ENCODE results near the gene EPS8L3. TPM values are rescaled to one million over a fixed set of nuclear protein-coding genes. Genes with fewer than 3 reads are reported as not detected.
"Not testable (repeated sequence)": the region's sequence is repeated elsewhere in the genome, so short reads cannot be mapped to it uniquely, and the experiment has no call there.

The EPS8L3 gene
- polyA plus RNA-seq, 6 donors from 2014 or later = not detected

DNA sequence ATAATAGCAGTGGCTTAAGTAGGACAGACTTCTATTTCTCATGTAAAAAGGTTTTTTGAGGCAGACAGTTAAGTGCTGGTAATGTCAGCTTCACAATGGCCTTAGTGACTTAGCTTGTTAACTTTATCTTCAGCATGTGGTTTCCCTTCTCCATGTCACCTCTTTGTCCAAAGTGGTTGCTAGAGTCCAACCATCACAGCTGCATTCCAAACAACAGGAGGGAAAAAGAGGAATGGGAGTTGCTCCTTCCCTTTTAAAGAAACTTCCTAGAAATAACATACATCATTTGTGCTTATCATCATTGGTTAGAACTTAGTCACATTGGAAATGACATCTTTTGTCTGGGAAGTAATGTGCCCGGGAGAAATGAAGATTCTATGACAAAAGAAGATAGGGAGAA, 41.8 kb downstream of the EPS8L3 start:
- no peaks in the 10 kb centered on the region for H3K36me3 Mint-ChIP-seq
- no peak for ATAC-seq (ENCODE audit: low read depth in 2 of 2)
- peaks cover 0 to 10% (median 9%) of the 10 kb centered on the region in 3 donors for H3K27me3 Mint-ChIP-seq
- H3K4me3 Mint-ChIP-seq = no peak overlapping the region
- H3K9me3 Mint-ChIP-seq = no peaks in the 10 kb centered on the region
- no peak for DNase-seq
- no peaks in the 10 kb centered on the region for H3K4me1 Mint-ChIP-seq
- H3K27ac Mint-ChIP-seq = no peak overlapping the region

DNA sequence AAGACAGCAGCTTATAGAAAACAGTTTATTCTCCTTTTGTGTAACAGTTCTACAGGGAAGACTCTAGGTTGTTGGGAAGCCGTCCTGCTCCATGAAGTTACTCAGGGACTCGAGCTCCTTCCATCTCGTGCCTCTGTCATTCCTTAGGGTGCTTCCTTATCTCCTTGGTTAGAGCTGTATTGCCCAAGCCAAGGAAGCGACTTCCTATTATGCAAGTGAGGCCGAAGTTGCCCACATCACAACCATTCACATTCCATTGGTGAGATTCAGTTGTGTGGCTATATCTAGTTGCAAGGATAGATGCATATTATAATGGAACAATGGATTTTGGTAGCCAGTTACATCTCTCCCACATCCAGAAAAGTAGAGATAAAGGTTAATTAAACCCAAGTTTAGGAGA, 42.7 kb downstream of the EPS8L3 start:
- Mint-ChIP-seq H3K36me3 (no peaks in the 10 kb centered on the region), H3K4me3 (no peak overlapping the region), H3K27me3 (peaks cover 6 to 15% (median 10%) of the 10 kb centered on the region in 3 donors), H3K9me3 (no peaks in the 10 kb centered on the region), H3K4me1 (no peaks in the 10 kb centered on the region), H3K27ac (peak overlapping the region in 1 of 6 donors; percentile 51)
- no peak for DNase-seq
- ATAC-seq (ENCODE audit: low read depth in 2 of 2) = no peak

DNA sequence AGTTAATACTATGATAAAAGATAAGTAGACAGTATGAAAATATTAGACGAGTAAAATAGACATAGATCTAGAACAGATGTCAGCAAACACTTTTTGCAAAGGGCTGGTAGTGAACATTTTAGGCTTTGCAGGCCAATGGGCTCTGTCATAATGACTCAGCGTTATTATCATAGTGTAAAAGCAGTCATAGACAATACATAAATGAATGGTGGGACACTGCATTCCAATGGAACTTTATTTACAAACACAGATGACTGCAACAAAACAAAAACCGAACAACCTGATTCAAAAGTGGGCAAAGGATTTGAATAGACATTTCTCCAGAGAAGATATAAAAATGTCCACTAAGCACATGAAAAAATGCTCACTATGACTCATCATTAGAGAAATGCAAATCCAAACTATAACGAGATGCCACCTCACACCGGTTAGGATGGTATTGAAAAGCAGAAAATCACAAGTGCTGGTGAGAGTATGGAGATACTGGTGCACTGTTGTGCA, 44.3 kb downstream of the EPS8L3 start:
- Mint-ChIP-seq H3K9me3 (no peaks in the 10 kb centered on the region), H3K36me3 (no peaks in the 10 kb centered on the region), H3K4me3 (no peak overlapping the region), H3K27ac (peak overlapping the region in 1 of 6 donors; percentile 54), H3K27me3 (peaks cover 17 to 26% (median 18%) of the 10 kb centered on the region in 3 donors), H3K4me1 (no peaks in the 10 kb centered on the region)
- ATAC-seq (ENCODE audit: low read depth in 2 of 2) (no peak), DNase-seq (no peak)

DNA sequence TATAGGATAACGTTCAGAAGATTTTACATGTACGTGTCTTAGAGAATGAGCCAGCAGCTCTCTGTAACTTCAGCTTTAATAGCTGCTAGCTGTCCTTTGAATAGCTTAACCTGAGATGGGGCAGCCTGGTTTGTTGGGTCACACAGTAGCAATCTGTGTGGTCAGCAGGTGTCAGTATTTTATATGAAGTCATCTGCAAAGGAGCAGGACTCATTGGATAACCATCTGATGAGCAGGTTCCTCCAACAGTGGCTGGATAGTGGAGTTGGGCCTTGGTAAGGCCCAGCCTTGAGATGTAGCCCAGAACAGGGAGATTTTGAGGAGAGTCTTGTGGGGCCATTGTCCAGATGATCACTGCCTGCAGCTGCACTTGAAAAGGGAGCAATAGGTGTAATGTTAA, 45.2 kb downstream of the EPS8L3 start:
- no peak overlapping the region for H3K27ac Mint-ChIP-seq
- no peaks in the 10 kb centered on the region for H3K4me1 Mint-ChIP-seq
- no peaks in the 10 kb centered on the region for H3K36me3 Mint-ChIP-seq
- ATAC-seq (ENCODE audit: low read depth in 2 of 2) = no peak
- H3K9me3 Mint-ChIP-seq = no peaks in the 10 kb centered on the region
- no peak for DNase-seq
- H3K4me3 Mint-ChIP-seq = no peak overlapping the region
- peaks cover 26 to 34% (median 27%) of the 10 kb centered on the region in 3 donors for H3K27me3 Mint-ChIP-seq

DNA sequence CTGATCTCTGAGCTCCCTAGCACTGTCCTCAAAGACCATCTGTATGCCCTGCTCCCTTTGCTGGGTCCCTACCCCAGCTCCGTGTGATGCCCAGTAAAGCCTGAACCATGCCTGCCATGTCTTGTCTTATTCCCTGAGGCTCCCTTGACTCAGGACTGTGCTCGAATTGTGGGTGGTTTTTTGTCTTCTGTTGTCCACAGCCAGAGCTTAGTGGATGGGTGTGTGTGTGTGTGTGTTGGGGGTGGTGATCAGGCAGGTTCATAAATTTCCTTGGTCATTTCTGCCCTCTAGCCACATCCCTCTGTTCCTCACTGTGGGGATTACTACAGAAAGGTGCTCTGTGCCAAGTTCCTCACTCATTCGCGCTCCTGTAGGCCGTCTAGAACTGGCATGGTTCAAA, 46.0 kb downstream of the EPS8L3 start:
- DNase-seq = no peak
- Mint-ChIP-seq H3K9me3 (no peaks in the 10 kb centered on the region), H3K27me3 (peaks cover 28 to 34% (median 32%) of the 10 kb centered on the region in 3 donors), H3K4me3 (no peak overlapping the region), H3K4me1 (no peaks in the 10 kb centered on the region), H3K27ac (peak overlapping the region in 2 of 6 donors; percentile 39 to 44), H3K36me3 (no peaks in the 10 kb centered on the region)
- no peak for ATAC-seq (ENCODE audit: low read depth in 2 of 2)

DNA sequence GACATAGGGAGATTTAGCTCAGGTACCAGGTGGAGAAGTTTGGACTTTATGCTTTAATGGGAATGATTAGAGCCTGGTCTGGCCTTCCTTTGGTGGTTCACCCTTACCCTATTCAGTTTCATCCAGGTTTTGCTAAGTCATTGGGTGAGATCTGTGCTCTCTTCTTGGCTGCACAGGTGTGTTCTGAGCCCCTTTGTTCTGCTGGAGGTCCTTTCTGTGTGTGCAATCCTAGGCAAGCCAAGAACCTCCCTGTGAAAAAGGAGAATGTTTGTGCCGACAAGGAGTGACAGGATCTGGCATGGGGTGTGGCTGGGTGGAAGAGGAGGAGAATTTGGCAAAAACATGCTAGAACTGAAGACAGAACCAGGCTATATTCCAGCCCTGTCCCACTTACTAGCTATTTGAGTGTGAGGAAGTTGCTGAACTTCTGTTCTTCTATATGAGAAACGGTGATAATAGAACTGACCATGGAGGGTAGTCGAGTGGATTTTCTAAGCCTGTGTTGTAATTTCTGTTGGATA, 47.1 kb downstream of the EPS8L3 start:
- H3K27ac Mint-ChIP-seq = no peak overlapping the region
- peaks cover 0 to 8% (median 6%) of the 10 kb centered on the region in 3 donors for H3K4me1 Mint-ChIP-seq
- H3K36me3 Mint-ChIP-seq = no peaks in the 10 kb centered on the region
- H3K4me3 Mint-ChIP-seq = no peak overlapping the region
- no peaks in the 10 kb centered on the region for H3K9me3 Mint-ChIP-seq
- ATAC-seq (ENCODE audit: low read depth in 2 of 2) = no peak
- peaks cover 28 to 42% (median 34%) of the 10 kb centered on the region in 3 donors for H3K27me3 Mint-ChIP-seq
- no peak for DNase-seq

DNA sequence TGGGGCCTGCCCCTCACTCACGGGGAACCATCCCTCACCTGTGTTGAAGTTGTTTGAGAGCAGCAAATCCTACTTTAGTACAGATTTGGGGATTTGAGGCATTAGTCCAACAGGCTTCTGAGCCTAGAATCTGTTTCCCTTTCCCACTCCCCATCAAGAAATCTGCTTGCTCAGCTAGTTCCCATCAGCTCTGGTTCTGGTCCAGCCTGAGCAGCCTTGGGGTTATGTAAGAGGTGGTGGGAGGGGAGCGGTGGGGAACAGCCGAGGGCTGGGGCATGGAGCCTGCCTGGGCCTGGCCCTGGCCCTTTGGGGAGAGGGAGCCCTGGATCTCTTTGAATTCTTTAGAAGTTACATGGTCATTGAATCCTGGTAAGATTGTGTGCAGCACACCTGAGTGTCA, 47.6 kb downstream of the EPS8L3 start:
- Mint-ChIP-seq H3K4me1 (peaks cover 0 to 9% (median 8%) of the 10 kb centered on the region in 3 donors), H3K36me3 (no peaks in the 10 kb centered on the region), H3K27ac (no peak overlapping the region), H3K27me3 (peaks cover 28 to 45% (median 34%) of the 10 kb centered on the region in 3 donors), H3K4me3 (no peak overlapping the region), H3K9me3 (no peaks in the 10 kb centered on the region)
- no peak for DNase-seq
- ATAC-seq (ENCODE audit: low read depth in 2 of 2) = no peak

DNA sequence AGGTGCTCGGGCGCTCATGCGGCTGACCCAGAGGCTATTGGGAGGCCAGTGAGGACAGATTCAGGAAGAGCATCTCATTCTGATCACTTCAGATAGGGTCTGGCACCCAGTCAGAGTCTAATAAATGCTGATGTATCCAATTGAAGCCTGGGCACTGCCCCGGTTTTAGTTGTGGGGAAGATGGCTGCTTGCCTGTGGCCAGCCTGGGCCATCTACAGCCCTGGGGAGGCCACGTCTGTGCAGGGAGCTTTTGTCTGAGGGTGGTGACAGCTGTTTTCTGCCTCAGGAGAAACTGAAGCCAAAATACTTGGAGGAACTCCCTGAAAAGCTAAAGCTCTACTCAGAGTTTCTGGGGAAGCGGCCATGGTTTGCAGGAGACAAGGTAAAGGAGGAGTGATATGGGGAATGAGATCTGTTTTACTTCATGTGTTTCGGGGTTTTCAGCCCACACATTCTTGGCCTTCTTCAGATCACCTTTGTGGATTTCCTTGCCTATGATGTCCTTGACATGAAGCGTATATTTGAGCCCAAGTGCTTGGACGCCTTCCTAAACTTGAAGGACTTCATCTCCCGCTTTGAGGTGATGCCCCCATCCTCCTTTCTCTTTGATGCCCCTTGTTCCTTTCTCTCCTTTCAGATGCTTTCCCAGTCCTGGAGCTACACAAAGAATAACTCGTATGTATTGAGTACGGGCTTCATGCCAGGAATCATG, 48.9 kb downstream of the EPS8L3 start:
- no peak overlapping the region for H3K27ac Mint-ChIP-seq
- peaks cover 28 to 45% (median 34%) of the 10 kb centered on the region in 3 donors for H3K27me3 Mint-ChIP-seq
- H3K4me3 Mint-ChIP-seq = peak overlapping the region in 1 of 8 donors; percentile 5
- no peaks in the 10 kb centered on the region for H3K36me3 Mint-ChIP-seq
- peaks cover 0 to 9% (median 8%) of the 10 kb centered on the region in 3 donors for H3K4me1 Mint-ChIP-seq
- H3K9me3 Mint-ChIP-seq = no peaks in the 10 kb centered on the region
- no peak for DNase-seq
- ATAC-seq (ENCODE audit: low read depth in 2 of 2) = no peak

DNA sequence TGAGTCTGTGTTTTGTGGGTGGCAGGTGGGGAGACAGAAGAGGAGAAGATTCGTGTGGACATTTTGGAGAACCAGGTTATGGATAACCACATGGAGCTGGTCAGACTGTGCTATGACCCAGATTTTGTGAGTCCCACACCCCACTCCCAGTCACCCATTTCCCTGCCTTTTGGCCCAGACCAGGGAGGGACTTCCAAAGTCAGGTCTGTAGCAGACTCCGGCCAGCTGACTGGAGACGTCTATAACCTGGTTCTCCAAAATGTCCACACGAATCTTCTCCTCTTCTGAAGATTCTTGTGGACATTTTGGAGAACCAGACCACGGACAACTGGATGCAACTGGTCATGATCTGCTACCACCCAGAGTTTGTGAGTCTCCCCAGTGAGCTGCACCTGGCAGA, 50.1 kb downstream of the EPS8L3 start:
- Mint-ChIP-seq H3K27ac (no peak overlapping the region), H3K9me3 (peaks cover 0 to 11% (median 9%) of the 10 kb centered on the region in 7 donors), H3K27me3 (peaks cover 28 to 45% (median 34%) of the 10 kb centered on the region in 3 donors), H3K4me1 (peaks cover 0 to 9% (median 8%) of the 10 kb centered on the region in 3 donors), H3K4me3 (no peak overlapping the region), H3K36me3 (peaks cover 7 to 11% of the 10 kb centered on the region in 2 donors)
- no peak for DNase-seq
- ATAC-seq (ENCODE audit: low read depth in 2 of 2) = no peak

DNA sequence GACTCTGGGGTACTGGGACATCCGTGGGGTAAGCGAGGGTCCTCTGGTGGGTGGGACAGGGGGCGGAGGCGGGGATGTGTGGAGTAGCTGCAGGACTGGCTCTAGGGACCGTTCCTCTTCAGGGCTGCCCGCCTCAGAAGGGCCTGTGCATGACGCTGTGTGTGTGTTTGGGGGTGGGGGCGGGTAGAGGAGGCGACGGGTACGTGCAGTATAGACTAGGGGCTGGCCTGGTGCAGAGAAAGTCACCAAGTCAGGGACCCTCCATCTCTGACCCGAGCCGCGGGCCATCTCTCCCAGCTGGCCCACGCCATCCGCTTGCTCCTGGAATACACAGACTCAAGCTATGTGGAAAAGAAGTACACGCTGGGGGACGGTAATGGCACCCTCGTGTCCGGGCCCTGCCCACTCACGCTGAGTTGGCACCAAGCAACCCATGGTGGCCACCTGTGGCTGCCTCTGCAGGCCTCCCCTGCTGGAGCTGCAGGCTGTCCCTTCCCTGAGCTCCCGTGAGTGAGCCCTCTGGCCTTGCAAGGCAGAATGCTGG, 51.3 kb downstream of the EPS8L3 start:
- Mint-ChIP-seq H3K27me3 (peaks cover 28 to 36% (median 29%) of the 10 kb centered on the region in 3 donors), H3K27ac (no peak overlapping the region), H3K4me3 (peak overlapping the region in 6 of 8 donors; percentile 12 to 77 (median 53))

DNA sequence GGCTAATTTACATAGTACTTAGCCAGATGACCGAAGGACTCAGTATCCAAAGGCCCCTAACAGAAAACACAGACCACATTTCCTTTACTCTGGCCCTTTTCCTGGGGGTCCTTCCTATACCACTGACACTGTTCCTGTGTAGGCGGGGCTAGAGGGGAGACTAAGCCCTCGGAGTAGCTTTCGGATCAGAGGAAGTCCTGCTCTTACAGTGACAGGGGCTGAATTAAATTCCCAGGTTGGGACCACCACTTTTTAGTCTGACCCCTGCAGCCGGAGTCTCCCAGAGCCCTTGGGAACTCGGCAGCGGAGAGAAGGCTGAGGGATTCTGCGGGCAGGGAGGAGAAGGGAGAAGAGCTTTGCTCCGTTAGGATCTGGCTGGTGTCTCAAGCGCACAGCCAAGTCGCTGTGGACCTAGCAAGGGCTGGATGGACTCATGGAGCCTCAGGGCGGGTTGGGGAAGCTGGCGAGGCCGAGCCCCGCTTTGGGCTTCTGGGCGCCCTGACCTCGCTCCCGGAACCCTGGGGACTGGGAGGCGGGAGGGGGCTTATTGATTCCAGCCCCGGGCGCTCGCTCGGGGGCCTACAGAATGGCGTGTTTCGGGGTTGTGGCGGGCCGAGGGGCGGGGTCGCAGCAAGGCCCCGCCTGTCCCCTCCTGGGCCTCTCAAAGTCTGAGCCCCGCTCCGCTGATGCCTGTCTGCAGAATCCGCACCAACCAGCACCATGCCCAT, 52.0 kb downstream of the EPS8L3 start, which contains the start of gene GSTM5:
GSTM5 (plus strand) TSS at position 659 of the 728 bp plus-strand sequence; CDS start at position 721, 62 bp downstream.
- ATAC-seq (ENCODE audit: low read depth in 2 of 2) = peak; percentile 55 to 72
- Mint-ChIP-seq H3K27ac (peak within 1 kb of the TSS in 1 of 6 donors; percentile 21), H3K9me3 (peaks cover 5 to 22% (median 14%) of the 10 kb centered on the region in 7 donors), H3K36me3 (peaks cover 10 to 29% of the 10 kb centered on the region in 2 donors), H3K4me3 (peak within 1 kb of the TSS in 6 of 8 donors; percentile 27 to 91 (median 74)), H3K27me3 (peaks cover 23 to 34% (median 26%) of the 10 kb centered on the region in 3 donors)
- DNase-seq, H3K4me1 Mint-ChIP-seq: not testable (repeated sequence)

More for the DNA sequence above, 51.3 kb downstream of the EPS8L3 start:
- ATAC-seq (ENCODE audit: low read depth in 2 of 2) (peak; percentile 25 to 30), DNase-seq (no peak)
- Mint-ChIP-seq H3K4me1 (peaks cover 0 to 9% (median 8%) of the 10 kb centered on the region in 3 donors), H3K36me3 (peaks cover 10 to 23% of the 10 kb centered on the region in 2 donors), H3K9me3 (peaks cover 5 to 22% (median 14%) of the 10 kb centered on the region in 7 donors)

DNA sequence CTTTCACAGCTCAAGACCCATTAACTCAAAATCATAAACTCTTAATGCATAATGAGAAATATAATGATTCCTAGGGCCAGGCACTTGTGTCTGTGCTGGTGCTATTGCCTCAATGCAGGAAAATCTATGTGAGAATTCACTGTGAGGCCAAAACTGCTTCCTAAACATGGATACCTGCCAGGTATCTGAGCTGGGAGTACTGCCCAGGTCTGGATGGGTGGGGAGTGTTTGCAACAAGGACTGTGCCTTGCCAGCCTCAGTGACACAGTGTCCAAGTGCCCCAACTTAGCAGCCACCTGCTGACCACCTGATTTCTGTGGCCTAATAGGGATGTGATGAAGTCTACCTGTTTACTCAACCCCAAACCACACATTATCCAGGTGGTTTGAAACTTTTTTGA, 53.9 kb downstream of the EPS8L3 start:
- not testable (repeated sequence) for H3K27ac Mint-ChIP-seq; ATAC-seq (ENCODE audit: low read depth in 2 of 2); DNase-seq; H3K4me1 Mint-ChIP-seq; H3K4me3 Mint-ChIP-seq
- Mint-ChIP-seq H3K9me3 (peaks cover 5 to 22% (median 15%) of the 10 kb centered on the region in 7 donors), H3K36me3 (peaks cover 10 to 30% of the 10 kb centered on the region in 2 donors), H3K27me3 (peaks cover 12 to 31% (median 16%) of the 10 kb centered on the region in 3 donors)

DNA sequence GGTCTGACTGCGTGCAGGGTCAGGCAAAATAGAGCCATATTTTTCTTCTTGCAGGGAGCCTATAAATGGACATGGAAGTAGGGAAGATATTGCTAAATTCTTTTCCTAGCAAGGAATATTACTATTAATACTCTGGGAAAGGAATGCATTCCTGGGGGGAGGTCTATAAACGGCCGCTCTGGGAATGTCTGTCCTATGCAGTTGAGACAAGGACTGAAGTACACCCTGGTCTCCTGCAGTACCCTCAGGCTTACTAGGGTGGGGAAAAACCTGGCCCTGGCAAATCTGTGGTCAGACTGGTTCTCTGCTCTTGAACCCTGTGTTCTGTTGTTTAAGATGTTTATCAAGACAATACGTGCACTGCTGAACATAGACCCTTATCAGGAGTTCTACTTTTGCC, 54.8 kb downstream of the EPS8L3 start:
- not testable (repeated sequence) for ATAC-seq (ENCODE audit: low read depth in 2 of 2)
- peaks cover 10 to 38% of the 10 kb centered on the region in 2 donors for H3K36me3 Mint-ChIP-seq

More for the DNA sequence above, 54.8 kb downstream of the EPS8L3 start:
- H3K27ac Mint-ChIP-seq, DNase-seq, H3K4me1 Mint-ChIP-seq, H3K4me3 Mint-ChIP-seq: not testable (repeated sequence)
- H3K27me3 Mint-ChIP-seq = peaks cover 4 to 22% (median 7%) of the 10 kb centered on the region in 3 donors
- peaks cover 7 to 27% (median 18%) of the 10 kb centered on the region in 7 donors for H3K9me3 Mint-ChIP-seq
